ENCODE measurements around the gene ABCC2. TPM values are rescaled to one million over a fixed set of nuclear protein-coding genes. Genes with fewer than 3 reads are reported as not detected.

Gene ABCC2
- total RNA-seq, 1 donor from 2014 or later = 1.9 TPM

DNA sequence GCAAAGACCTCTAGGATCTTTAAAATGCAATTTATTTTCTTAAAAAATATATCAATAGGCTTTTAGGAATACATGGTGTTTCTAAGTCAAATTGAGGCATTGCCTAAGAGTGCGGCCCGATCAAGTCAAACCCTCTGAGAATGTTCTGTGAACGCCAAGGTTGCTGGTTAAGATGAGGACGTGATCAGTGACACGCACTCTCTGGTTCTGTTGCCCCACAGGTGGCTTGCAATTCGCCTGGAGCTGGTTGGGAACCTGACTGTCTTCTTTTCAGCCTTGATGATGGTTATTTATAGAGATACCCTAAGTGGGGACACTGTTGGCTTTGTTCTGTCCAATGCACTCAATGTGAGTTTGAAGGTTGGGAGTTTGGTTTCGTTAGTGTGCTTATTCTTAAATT, 59.3 kb downstream of the ABCC2 start:
- TF ChIP-seq, protein P1, sequence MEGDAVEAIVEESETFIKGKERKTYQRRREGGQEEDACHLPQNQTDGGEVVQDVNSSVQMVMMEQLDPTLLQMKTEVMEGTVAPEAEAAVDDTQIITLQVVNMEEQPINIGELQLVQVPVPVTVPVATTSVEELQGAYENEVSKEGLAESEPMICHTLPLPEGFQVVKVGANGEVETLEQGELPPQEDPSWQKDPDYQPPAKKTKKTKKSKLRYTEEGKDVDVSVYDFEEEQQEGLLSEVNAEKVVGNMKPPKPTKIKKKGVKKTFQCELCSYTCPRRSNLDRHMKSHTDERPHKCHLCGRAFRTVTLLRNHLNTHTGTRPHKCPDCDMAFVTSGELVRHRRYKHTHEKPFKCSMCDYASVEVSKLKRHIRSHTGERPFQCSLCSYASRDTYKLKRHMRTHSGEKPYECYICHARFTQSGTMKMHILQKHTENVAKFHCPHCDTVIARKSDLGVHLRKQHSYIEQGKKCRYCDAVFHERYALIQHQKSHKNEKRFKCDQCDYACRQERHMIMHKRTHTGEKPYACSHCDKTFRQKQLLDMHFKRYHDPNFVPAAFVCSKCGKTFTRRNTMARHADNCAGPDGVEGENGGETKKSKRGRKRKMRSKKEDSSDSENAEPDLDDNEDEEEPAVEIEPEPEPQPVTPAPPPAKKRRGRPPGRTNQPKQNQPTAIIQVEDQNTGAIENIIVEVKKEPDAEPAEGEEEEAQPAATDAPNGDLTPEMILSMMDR (IDR thresholded peaks at IDR 0.05) = no peak
- no peak for DNase-seq
- Histone ChIP-seq H3K27me3 (ENCODE audit: low read depth) (no peaks in the 10 kb centered on the region), H3K27ac (no peak overlapping the region), H3K9me3 (no peaks in the 10 kb centered on the region), H3K36me3 (no peaks in the 10 kb centered on the region), H3K4me3 (no peak overlapping the region), H3K4me1 (peaks cover 12% of the 10 kb centered on the region)
- ATAC-seq = no peak
- intact Hi-C loops (cut with DNase I) = no loop called here

DNA sequence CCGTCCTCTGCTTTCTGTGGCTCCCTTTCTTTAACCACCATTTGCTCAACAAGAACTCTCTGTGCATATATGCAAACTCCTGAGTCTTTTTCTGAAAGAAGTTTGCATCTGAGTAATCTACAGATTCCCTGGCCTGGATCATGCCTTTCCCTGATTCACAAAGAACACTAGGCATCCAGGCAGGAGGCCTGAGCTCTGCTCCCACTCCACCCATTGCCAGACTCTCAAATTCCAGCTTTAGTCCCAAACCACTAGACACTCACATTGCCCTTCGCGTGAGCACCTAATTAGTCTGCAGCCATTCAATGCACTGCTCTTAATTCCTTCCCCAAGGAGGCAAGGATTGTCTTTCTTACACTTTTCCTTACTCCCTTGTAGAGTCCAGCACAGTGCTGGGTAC, 60.9 kb downstream of the ABCC2 start:
- ATAC-seq (no peak), DNase-seq (no peak)
- no peak overlapping the region for H3K27ac ChIP-seq
- no peaks in the 10 kb centered on the region for H3K9me3 ChIP-seq
- H3K4me1 ChIP-seq = peaks cover 12% of the 10 kb centered on the region
- no peak overlapping the region for H3K4me3 ChIP-seq
- TF ChIP-seq, protein P1 (IDR thresholded peaks at IDR 0.05) = no peak
- H3K36me3 ChIP-seq = no peaks in the 10 kb centered on the region
- intact Hi-C loops (cut with DNase I) = no loop called here
- H3K27me3 ChIP-seq (ENCODE audit: low read depth) = no peaks in the 10 kb centered on the region

GRCh38 chr10:99844433-99844955, 62.1 kb downstream of the ABCC2 start:
- TF ChIP-seq, protein P1 (IDR thresholded peaks at IDR 0.05) = no peak
- DNase-seq (no peak), ATAC-seq (no peak)
- H3K9me3 ChIP-seq = no peaks in the 10 kb centered on the region
- no peak overlapping the region for H3K4me3 ChIP-seq
- H3K27ac ChIP-seq = no peak overlapping the region
- H3K27me3 ChIP-seq (ENCODE audit: low read depth) = no peaks in the 10 kb centered on the region
- intact Hi-C loops (cut with DNase I) = no loop called here
- peaks cover 12% of the 10 kb centered on the region for H3K4me1 ChIP-seq
- H3K36me3 ChIP-seq = no peaks in the 10 kb centered on the region

GRCh38 chr10:99845837-99846382, 63.5 kb downstream of the ABCC2 start:
- intact Hi-C loops (cut with DNase I) = loop anchor here (5.0 kb wide), 1 partner anchor 201 kb away; no protein-coding TSS in a partner anchor
- Histone ChIP-seq H3K4me1 (peaks cover 12% of the 10 kb centered on the region), H3K27ac (no peak overlapping the region), H3K27me3 (ENCODE audit: low read depth) (no peaks in the 10 kb centered on the region), H3K4me3 (peak overlapping the region; percentile 44), H3K9me3 (no peaks in the 10 kb centered on the region), H3K36me3 (no peaks in the 10 kb centered on the region)
- TF ChIP-seq, protein P1 (IDR thresholded peaks at IDR 0.05) = peak; percentile 94
- DNase-seq (peak; percentile 60), ATAC-seq (peak; percentile 93 to 96)

DNA sequence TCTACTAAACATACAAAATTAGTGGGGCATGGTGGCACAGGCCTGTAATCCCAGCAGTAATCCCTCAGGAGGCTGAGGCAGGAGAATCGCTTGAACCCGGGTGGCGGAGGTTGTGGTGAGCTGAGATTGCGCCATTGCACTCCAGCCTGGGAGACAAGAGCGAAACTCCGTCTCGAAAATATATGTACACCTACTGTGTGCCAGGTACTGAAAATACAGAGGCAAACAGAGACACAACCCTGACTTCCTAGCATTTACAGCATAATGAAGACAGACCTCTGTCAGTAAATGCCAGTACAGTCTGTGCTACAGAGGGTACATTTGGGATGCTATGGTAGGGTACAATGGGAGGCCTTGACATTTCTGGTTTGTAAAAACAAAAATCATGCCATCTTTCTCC, 66.6 kb downstream of the ABCC2 start:
- intact Hi-C loops (cut with DNase I) = loop anchor here (5.0 kb wide), 1 partner anchor 198 kb away; no protein-coding TSS in a partner anchor
- H3K27ac ChIP-seq = no peak overlapping the region
- TF ChIP-seq, protein P1 (IDR thresholded peaks at IDR 0.05) = no peak
- no peak overlapping the region for H3K4me3 ChIP-seq
- no peaks in the 10 kb centered on the region for H3K27me3 ChIP-seq (ENCODE audit: low read depth)
- H3K4me1 ChIP-seq = peaks cover 12% of the 10 kb centered on the region
- ATAC-seq = no peak
- no peak for DNase-seq
- no peaks in the 10 kb centered on the region for H3K36me3 ChIP-seq
- no peaks in the 10 kb centered on the region for H3K9me3 ChIP-seq
